Measurements from ENCODE around the gene NADK. TPM values are rescaled to one million over a fixed set of nuclear protein-coding genes. Genes with fewer than 3 reads are reported as not detected.
"Not testable (repeated sequence)": the region's sequence is repeated elsewhere in the genome, so short reads cannot be mapped to it uniquely, and the experiment has no call there.

The NADK gene
- total RNA-seq, 1 experiment from 2014 or later, result 101 TPM

GRCh38 chr1:1732381-1732780, 45.9 kb downstream of the NADK start:
- ATAC-seq (no peak), DNase-seq (ENCODE audit: low read depth, low spot score) (no peak)
- TF ChIP-seq POLR2AphosphoS5 (IDR thresholded peaks at IDR 0.05; ENCODE audit: low read depth, low read length) (no peak), SIN3A (IDR thresholded peaks at IDR 0.05; ENCODE audit: borderline replicate concordance, insufficient read depth, low read depth, low read length) (no peak), CTCF (IDR thresholded peaks at IDR 0.05) (no peak), TCF7L2 (IDR thresholded peaks at IDR 0.05; ENCODE audit: low read depth, low read length) (no peak), REST (IDR thresholded peaks at IDR 0.05; ENCODE audit: insufficient read depth in 1 of 2, low read depth in 2 of 2, low read length in 1 of 2) (no peak)
- ChIA-PET CTCF (no interaction called here), POLR2A (no interaction called here)
- Histone ChIP-seq H3K36me3 (ENCODE audit: control insufficient read depth, insufficient read depth, low read length) (peaks cover 4% of the 10 kb centered on the region; the same call in 1 of the 2 replicates), H3K4me1 (ENCODE audit: control insufficient read depth, insufficient read depth, low read length) (no peaks in the 10 kb centered on the region), H3K27ac (ENCODE audit: low read length) (no peak overlapping the region), H3K4me3 (ENCODE audit: low read depth in 2 of 2, low read length in 2 of 2) (no peak overlapping the region), H3K9me3 (ENCODE audit: control insufficient read depth, insufficient read depth, low read depth, low read length) (no peaks in the 10 kb centered on the region), H3K27me3 (ENCODE audit: control insufficient read depth, insufficient read depth, low read length) (no peaks in the 10 kb centered on the region)
- no TSS peak for BruUV-seq (replicated peaks)
- in situ Hi-C loops (cut with HindIII; ENCODE audit: low pct_unique_long_range_greater_than_20kb, low sequenced_read_pairs), result no loop called here
- intact Hi-C loops (cut with micrococcal nuclease; ENCODE audit: unreplicated experiment), result no loop called here

- ATAC-seq (no peak), DNase-seq (ENCODE audit: low read depth, low spot score) (no peak)
- Histone ChIP-seq H3K4me1 (ENCODE audit: control insufficient read depth, insufficient read depth, low read length) (no peaks in the 10 kb centered on the region), H3K9me3 (ENCODE audit: control insufficient read depth, insufficient read depth, low read depth, low read length) (no peaks in the 10 kb centered on the region), H3K36me3 (ENCODE audit: control insufficient read depth, insufficient read depth, low read length) (peaks cover 4% of the 10 kb centered on the region; the same call in 1 of the 2 replicates), H3K4me3 (ENCODE audit: low read depth in 2 of 2, low read length in 2 of 2) (no peak overlapping the region), H3K27me3 (ENCODE audit: control insufficient read depth, insufficient read depth, low read length) (no peaks in the 10 kb centered on the region), H3K27ac (ENCODE audit: low read length) (no peak overlapping the region)
- TF ChIP-seq TCF7L2 (IDR thresholded peaks at IDR 0.05; ENCODE audit: low read depth, low read length) (no peak), POLR2AphosphoS5 (IDR thresholded peaks at IDR 0.05; ENCODE audit: low read depth, low read length) (no peak), CTCF (IDR thresholded peaks at IDR 0.05) (no peak), REST (IDR thresholded peaks at IDR 0.05; ENCODE audit: insufficient read depth in 1 of 2, low read depth in 2 of 2, low read length in 1 of 2) (no peak), SIN3A (IDR thresholded peaks at IDR 0.05; ENCODE audit: borderline replicate concordance, insufficient read depth, low read depth, low read length) (no peak)
- intact Hi-C loops (cut with micrococcal nuclease; ENCODE audit: unreplicated experiment) (no loop called here), in situ Hi-C loops (cut with HindIII; ENCODE audit: low pct_unique_long_range_greater_than_20kb, low sequenced_read_pairs) (no loop called here)
- no TSS peak for BruUV-seq (replicated peaks)
- ChIA-PET POLR2A (no interaction called here), CTCF (no interaction called here)
Observed at GRCh38 chr1:1730870-1731269, 47.4 kb downstream of the NADK start.

GRCh38 chr1:1730230-1730629, 48.0 kb downstream of the NADK start:
- H3K4me1 ChIP-seq (ENCODE audit: control insufficient read depth, insufficient read depth, low read length); BruUV-seq (replicated peaks); DNase-seq (ENCODE audit: low read depth, low spot score); in situ Hi-C loops (cut with HindIII; ENCODE audit: low pct_unique_long_range_greater_than_20kb, low sequenced_read_pairs); ATAC-seq; H3K27me3 ChIP-seq (ENCODE audit: control insufficient read depth, insufficient read depth, low read length); H3K9me3 ChIP-seq (ENCODE audit: control insufficient read depth, insufficient read depth, low read depth, low read length); H3K4me3 ChIP-seq (ENCODE audit: low read depth in 2 of 2, low read length in 2 of 2); POLR2A ChIA-PET; intact Hi-C loops (cut with micrococcal nuclease; ENCODE audit: unreplicated experiment); H3K27ac ChIP-seq (ENCODE audit: low read length); H3K36me3 ChIP-seq (ENCODE audit: control insufficient read depth, insufficient read depth, low read length); CTCF ChIA-PET: not testable (repeated sequence)

All from Panc1 (cell line).